Right lobe of liver (tissue), 6 donors: ENCODE results near the gene MTG1. TPM values are rescaled to one million over a fixed set of nuclear protein-coding genes. Genes with fewer than 3 reads are reported as not detected.

Experiments
- ATAC-seq, 4 donors: fragments of 200-7000 bp; cut with Tn5 transposase; one replicate each; pipeline ENCODE4 v1.9.1; 2020; ENCODE audit warnings: mild to moderate bottlenecking in 4 of 4, moderate library complexity in 4 of 4
- DNase-seq, 3 donors: peaks; one replicate each; pipeline ENCODE4 v3.0.0-alpha.2; 2020
- H3K27ac ChIP-seq, 3 donors: fragments of 200-600 bp; one replicate each; pipeline ENCODE4 v1.8.0; 2022
- H3K27me3 ChIP-seq, 2 donors: fragments of 200-600 bp; one replicate each; pipeline ENCODE4 v1.8.0; 2022
- H3K36me3 ChIP-seq, 4 donors: fragments of 200-600 bp; sonication (generic) in 1 of 4; one replicate each; pipeline versions ENCODE4 v1.5.1 to v1.8.0; 2017 to 2022; ENCODE audit warnings: control low read depth in 1 of 4
- H3K4me1 ChIP-seq, 4 donors: fragments of 200-600 bp; sonication (generic) in 1 of 4; one replicate each; pipeline versions ENCODE4 v1.5.1 to v1.8.0; 2017 to 2022; ENCODE audit warnings: control low read depth in 1 of 4
- H3K4me3 ChIP-seq, 3 donors: fragments of 200-600 bp; one replicate each; pipeline ENCODE4 v1.8.0; 2022
- H3K9me3 ChIP-seq, 4 donors: fragments of 200-600 bp; sonication (generic) in 1 of 4; one replicate each; pipeline versions ENCODE4 v1.5.1 to v1.8.0; 2017 to 2022; ENCODE audit warnings: control low read depth in 1 of 4
- POLR2A ChIP-seq: fragments of 450-650 bp; IDR thresholded peaks from one replicate; pipeline ENCODE4 v1.6.1; 2017; ENCODE audit warnings: antibody characterized with exemption, mild to moderate bottlenecking
- WGBS: methylation state at CpG from one replicate; pipeline ENCODE4 v1.1.6; 2018; ENCODE audit warnings: low coverage, low lambda C conversion rate; ENCODE audit not compliant: insufficient coverage; ENCODE audit errors: missing lambda C conversion rate; 5-methylcytosine and 5-hydroxymethylcytosine counted together
- intact Hi-C, 2 donors: fragments of 100-400 bp; cut with DNase I; formaldehyde crosslinking; loops; one replicate each; pipeline versions ENCODE4 v1.11.2 to v1.14.1; 2022
- total RNA-seq, 6 experiments: library from RNA; depleted of rRNA in 2 of 6; stranded (reverse); fragments of >200 nt in 2 of 6; fragmentation: NEBNext Ultra II Directional in 3 of 6; extraction: Animal tissue kit (Norgen Biotek cat#: 25700) in 3 of 6; gene quantifications; one replicate each; pipeline versions ENCODE4 v1.1.0 to v1.2.4, GENCODE V29; 2016 to 2023
- TF ChIP-seq, protein P1 (sequence below), 4 donors: fragments of 200-600 bp in 3 of 4; fragments of 450-650 bp in 1 of 4; IDR thresholded peaks; one replicate each; pipeline versions ENCODE4 v1.5.1 to v1.8.0; 2016 to 2022; ENCODE audit warnings: antibody characterized with exemption in 4 of 4, mild to moderate bottlenecking in 2 of 4
- donor health status: DM: no; HTN: yes; CAD: no.
- donor health status: DM: no; HTN: no; CAD: no.
- donor health status: DM: no; HTN: no; CAD: no.
- donor health status: DM: no; HTN: yes; CAD: no.
- donor health status: DM: no; HTN: yes; CAD: no.

Gene MTG1
- total RNA-seq, 6 experiments from 2014 or later, result 25.1 to 45.7 (median 34.5) TPM

DNA sequence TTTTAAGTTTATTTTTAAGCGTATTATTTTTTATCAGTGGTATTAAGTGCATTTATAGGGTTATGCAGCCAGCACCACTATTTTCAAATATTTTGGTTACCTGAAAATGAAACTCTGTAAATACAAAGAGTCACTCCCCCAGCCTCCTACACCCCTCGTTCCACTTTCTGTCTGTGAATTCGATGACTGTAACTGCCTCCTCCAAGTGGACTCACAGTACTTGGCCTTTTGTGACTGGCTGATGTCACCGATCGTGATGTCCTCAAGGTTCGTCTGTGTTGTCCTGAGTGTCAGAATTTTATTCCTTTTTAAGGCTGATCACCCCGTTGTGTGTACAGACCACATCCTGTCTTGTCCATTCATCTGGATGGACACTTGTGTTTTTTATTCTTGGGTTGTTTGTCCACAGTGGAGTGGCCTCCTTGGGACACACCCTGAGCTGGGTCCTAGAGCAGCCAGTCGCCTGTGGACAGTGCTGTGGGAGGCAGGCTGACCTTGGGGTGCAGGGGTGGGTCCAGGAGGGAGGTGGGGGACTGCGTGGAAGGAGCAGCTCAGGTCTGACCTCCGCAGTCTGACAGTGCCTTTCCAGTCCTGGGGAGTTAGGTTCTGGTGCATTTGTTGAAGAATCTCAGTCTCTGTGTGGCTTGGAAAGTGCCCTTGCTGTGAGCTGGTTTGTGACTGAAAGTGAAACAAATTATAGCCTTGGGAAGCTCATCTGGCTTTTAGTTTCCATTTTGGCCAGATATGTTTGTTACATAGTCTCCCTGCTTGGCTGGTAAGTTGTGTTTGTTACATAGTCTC lies 6.9 kb downstream of the MTG1 start:
- WGBS, result 76% methylated on average over 7 of the region's 10 CpGs
- Histone ChIP-seq H3K4me1 (no peaks in the 10 kb centered on the region), H3K27ac (no peak overlapping the region), H3K9me3 (no peaks in the 10 kb centered on the region), H3K27me3 (no peaks in the 10 kb centered on the region), H3K36me3 (peaks cover 0 to 37% (median 11%) of the 10 kb centered on the region in 4 donors), H3K4me3 (no peak overlapping the region)
- TF ChIP-seq, protein P1, sequence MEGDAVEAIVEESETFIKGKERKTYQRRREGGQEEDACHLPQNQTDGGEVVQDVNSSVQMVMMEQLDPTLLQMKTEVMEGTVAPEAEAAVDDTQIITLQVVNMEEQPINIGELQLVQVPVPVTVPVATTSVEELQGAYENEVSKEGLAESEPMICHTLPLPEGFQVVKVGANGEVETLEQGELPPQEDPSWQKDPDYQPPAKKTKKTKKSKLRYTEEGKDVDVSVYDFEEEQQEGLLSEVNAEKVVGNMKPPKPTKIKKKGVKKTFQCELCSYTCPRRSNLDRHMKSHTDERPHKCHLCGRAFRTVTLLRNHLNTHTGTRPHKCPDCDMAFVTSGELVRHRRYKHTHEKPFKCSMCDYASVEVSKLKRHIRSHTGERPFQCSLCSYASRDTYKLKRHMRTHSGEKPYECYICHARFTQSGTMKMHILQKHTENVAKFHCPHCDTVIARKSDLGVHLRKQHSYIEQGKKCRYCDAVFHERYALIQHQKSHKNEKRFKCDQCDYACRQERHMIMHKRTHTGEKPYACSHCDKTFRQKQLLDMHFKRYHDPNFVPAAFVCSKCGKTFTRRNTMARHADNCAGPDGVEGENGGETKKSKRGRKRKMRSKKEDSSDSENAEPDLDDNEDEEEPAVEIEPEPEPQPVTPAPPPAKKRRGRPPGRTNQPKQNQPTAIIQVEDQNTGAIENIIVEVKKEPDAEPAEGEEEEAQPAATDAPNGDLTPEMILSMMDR (IDR thresholded peaks at IDR 0.05), result no peak
- TF ChIP-seq POLR2A, result no peak
- intact Hi-C loops, result no loop called here
- peak in 1 of 3 donors; percentile 20 for DNase-seq
- ATAC-seq, result peak; percentile 19 to 65 (median 48)

DNA sequence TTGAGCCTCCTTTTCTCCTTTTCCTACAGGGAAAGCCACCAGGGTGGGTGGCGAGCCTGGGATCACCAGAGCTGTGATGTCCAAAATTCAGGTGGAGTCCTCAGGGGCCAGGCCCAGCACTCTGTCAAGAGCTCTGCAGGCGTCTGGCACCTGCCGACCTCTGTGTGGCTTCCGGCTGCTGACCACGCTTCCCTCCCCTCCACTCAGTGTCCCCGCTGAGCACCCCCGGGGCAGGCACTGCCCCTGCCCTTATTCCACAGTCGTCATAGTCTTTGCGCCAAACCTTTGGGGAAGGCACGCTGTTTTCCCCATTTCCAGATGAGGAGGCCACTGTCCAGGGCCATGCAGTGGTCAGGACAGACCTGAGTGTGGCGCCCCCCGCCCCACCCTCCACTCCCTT lies 7.5 kb downstream of the MTG1 start:
- WGBS, result 93% methylated on average over 10 of the region's 12 CpGs
- H3K4me1 ChIP-seq, result no peaks in the 10 kb centered on the region
- peaks cover 0 to 32% (median 11%) of the 10 kb centered on the region in 4 donors for H3K36me3 ChIP-seq
- no peak overlapping the region for H3K4me3 ChIP-seq
- no peak overlapping the region for H3K27ac ChIP-seq
- ATAC-seq (peak in 2 of 4 donors; percentile 18 to 43), DNase-seq (peak in 1 of 3 donors; percentile 12)
- no peaks in the 10 kb centered on the region for H3K9me3 ChIP-seq
- TF ChIP-seq, protein P1 (IDR thresholded peaks at IDR 0.05), result no peak
- no peak for TF ChIP-seq POLR2A
- H3K27me3 ChIP-seq, result no peaks in the 10 kb centered on the region
- intact Hi-C loops, result no loop called here

DNA sequence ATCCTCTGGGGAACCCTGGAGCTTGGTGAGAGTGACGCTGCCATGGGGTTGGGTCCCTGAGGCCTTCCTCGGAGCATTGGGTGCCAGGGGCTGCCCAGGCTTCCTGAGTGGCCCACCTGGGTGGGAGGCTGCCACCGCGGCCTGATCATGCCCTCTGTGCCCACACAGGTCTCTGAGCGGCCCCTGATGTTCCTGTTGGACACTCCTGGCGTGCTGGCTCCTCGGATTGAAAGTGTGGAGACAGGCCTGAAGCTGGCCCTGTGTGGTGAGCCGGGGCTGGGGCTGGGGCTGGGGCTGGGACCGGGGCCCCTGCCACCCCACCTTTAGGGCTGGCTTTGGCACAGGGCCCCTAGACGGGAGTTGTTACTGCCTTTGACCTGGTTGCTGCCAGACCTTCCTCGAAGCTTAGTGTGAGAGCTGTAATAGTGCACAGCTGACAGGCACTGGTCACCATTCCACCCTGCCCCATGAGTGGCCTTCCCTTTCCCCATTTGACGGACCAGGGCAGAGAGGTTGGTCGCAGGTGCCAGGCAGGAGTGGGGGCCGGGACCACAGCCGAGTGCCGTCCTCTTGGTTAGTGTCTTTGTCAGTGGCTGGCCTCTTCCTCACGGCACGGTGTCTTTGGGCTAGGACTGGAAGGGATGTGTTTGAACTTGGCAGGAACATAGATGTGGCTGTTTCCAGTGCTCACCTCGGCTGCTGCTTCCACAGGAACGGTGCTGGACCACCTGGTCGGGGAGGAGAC lies 8.2 kb downstream of the MTG1 start:
- DNase-seq (peak in 1 of 3 donors; percentile 14), ATAC-seq (peak in 1 of 4 donors; percentile 30)
- no peak for TF ChIP-seq POLR2A
- TF ChIP-seq, protein P1 (IDR thresholded peaks at IDR 0.05), result no peak
- Histone ChIP-seq H3K9me3 (no peaks in the 10 kb centered on the region), H3K27ac (no peak overlapping the region), H3K4me3 (no peak overlapping the region), H3K36me3 (peaks cover 0 to 32% (median 11%) of the 10 kb centered on the region in 4 donors), H3K27me3 (no peaks in the 10 kb centered on the region), H3K4me1 (no peaks in the 10 kb centered on the region)
- WGBS, result 100% methylated on average over 1 of the region's 21 CpGs
- intact Hi-C loops, result no loop called here

DNA sequence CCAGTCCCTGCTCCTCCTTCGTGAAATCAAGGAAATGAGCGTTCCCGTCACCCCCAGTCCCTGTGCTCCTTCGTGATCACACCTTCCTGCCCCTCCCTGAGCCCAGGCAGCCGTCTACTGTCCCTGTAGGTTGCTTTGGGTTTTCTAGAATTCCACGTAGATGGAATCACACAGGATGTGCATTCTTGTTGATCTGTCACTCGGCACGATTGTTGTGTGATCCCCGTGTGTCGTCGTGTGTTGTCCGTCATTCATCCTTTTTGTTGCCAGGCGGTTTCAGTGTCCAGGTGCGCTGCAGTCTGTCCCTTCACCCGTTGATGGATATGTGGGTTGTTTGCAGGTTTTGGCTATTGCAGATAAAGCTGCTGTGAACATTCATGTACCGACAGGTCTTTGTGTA lies 9.4 kb downstream of the MTG1 start:
- no peaks in the 10 kb centered on the region for H3K27me3 ChIP-seq
- ATAC-seq, result no peak
- DNase-seq, result peak in 1 of 3 donors; percentile 3
- H3K36me3 ChIP-seq, result peaks cover 0 to 30% (median 9%) of the 10 kb centered on the region in 4 donors
- no peak overlapping the region for H3K4me3 ChIP-seq
- intact Hi-C loops, result no loop called here
- no peaks in the 10 kb centered on the region for H3K4me1 ChIP-seq
- no peaks in the 10 kb centered on the region for H3K9me3 ChIP-seq
- TF ChIP-seq, protein P1 (IDR thresholded peaks at IDR 0.05), result no peak
- no peak for TF ChIP-seq POLR2A
- 84% methylated on average over 16 of the region's 16 CpGs for WGBS
- no peak overlapping the region for H3K27ac ChIP-seq
